Subcutaneous adipose tissue (tissue), 4 donors: ENCODE measurements around the gene KIF16B. TPM values are rescaled to one million over a fixed set of nuclear protein-coding genes. Genes with fewer than 3 reads are reported as not detected.

Experiments used
- total RNA-seq, 4 donors: library from RNA; depleted of rRNA; stranded (reverse); fragments of >200 nt; gene quantifications; one replicate each; pipeline ENCODE4 v1.1.0, GENCODE V29; 2016
- TF ChIP-seq, protein P1 (sequence below): fragments of 450-650 bp; IDR thresholded peaks from one replicate; pipeline ENCODE4 v1.5.1; 2016; ENCODE audit warnings: low read depth, mild to moderate bottlenecking, control low read depth, antibody characterized with exemption, moderate library complexity

The KIF16B gene
- total RNA-seq, 4 donors from 2014 or later = 20.0 to 39.1 (median 26.6) TPM

DNA sequence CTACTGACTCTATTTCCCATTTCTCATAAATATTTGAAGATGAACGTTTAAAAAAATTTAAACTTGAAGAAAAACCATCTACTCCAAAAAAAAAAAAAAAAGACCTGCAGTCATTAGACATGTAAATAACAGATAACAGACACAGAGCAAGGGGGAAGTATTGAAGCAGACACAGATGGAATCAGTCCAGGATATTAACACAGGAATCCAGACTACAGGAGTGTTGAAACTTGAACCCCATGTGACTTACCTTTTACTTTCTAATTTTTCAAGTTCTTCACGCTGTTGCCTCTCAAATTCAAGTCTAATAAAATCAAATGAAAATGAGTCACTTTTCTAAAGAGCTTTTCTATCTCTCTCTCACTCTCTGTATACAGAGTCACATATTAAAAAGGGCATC lies 191.8 kb downstream of the KIF16B start:
- TF ChIP-seq, protein P1, sequence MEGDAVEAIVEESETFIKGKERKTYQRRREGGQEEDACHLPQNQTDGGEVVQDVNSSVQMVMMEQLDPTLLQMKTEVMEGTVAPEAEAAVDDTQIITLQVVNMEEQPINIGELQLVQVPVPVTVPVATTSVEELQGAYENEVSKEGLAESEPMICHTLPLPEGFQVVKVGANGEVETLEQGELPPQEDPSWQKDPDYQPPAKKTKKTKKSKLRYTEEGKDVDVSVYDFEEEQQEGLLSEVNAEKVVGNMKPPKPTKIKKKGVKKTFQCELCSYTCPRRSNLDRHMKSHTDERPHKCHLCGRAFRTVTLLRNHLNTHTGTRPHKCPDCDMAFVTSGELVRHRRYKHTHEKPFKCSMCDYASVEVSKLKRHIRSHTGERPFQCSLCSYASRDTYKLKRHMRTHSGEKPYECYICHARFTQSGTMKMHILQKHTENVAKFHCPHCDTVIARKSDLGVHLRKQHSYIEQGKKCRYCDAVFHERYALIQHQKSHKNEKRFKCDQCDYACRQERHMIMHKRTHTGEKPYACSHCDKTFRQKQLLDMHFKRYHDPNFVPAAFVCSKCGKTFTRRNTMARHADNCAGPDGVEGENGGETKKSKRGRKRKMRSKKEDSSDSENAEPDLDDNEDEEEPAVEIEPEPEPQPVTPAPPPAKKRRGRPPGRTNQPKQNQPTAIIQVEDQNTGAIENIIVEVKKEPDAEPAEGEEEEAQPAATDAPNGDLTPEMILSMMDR = no peak

DNA sequence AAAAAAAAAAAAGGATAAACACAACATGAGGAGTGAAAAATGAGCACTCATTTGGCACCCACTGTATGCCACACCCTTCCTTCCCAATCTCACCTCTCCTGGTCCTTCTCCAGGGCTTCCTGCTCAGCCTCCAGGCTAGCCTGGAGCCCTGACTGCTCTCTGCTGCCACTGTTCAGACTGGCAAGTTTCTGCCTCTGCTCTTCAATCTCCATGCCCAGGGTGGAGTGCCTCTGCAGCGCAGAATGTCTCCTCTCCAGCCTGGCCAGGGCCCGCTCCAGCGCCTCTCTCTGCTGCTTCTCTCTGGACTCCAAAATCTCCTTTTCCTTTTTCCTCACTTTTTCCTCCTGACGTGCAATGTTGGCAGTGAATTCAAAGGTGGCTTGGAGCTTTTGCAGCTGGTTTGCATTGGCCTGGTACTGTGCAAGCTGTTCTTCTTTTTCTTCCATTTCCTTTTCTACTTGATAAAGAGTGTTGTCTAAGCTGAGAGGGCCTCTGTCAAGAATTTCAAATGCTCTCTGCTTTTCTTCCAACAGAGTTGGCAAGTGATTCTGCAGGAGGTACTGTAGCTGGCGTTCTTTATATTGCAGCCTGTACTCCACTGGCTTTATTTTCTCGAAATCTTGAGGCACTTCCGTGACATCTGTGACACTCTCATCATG lies 194.4 kb downstream of the KIF16B start:
- TF ChIP-seq, protein P1 = no peak

DNA sequence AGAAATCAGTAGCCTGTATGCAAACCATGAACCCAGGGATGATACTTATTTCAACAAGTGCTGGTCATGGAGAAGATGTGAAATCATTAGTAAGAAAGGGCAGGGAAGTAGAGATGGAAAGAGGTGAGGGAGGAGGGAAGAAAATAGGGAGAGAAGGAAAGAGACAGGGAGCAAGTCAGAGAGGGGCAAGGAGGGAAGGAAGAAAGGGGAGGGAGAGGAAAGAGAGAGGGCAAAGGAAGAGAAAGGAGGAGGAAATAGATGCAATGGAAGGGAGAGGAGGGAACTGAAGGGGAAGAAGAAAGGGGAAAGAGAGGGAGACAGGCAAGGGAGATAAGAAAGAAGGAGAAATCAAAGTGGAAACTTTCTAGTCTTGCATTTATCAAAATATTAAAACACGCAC lies 195.1 kb downstream of the KIF16B start:
- TF ChIP-seq, protein P1 = no peak

DNA sequence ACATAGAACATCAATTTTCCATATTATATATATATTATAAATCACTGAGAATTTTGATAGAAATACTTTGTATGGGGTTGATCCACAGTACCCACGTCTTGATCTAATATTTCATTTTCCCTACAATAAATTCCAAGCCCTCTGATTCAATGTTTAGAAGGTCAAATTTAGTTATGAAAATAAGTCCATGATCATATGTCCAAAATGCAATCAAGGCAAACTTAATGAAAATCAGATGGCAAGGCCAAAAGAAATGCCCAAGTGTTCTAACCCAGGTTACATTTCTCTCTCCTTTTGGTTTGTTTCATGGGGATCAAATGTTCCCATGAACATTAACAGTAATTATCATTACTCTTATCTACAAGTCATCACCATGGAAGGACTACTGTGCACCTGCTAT lies 203.8 kb downstream of the KIF16B start:
- TF ChIP-seq, protein P1 = no peak

DNA sequence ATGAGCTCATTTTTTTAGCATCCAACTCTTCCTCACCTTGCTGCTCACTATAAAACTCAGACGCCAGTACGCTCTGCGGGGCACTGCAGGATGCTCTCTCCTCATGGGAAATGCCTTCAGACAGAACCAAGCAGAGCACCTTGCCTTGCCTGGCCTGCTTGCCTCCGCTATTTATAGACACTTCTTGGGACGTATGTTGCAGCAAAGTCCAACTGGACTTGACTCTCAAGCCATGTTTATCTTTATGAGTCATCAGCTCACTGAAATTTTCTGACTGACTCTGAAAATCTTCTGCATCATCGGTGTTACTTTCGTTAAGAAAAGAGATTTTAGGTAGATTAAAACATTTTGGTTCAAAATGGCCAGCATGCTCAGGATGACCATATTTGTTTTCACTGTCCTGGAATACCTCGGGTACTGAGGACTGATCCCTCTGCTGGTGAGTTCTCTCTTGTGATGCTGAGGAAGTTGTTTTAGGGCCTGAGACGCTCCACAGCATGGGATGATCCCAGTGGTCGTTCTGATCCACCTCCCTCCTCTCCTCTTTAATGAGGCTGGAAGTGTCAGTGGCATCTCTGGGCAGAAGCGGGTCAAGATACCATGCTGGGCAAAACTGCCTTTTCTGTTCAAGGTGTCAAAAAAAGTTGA lies 204.5 kb downstream of the KIF16B start:
- TF ChIP-seq, protein P1 = no peak

DNA sequence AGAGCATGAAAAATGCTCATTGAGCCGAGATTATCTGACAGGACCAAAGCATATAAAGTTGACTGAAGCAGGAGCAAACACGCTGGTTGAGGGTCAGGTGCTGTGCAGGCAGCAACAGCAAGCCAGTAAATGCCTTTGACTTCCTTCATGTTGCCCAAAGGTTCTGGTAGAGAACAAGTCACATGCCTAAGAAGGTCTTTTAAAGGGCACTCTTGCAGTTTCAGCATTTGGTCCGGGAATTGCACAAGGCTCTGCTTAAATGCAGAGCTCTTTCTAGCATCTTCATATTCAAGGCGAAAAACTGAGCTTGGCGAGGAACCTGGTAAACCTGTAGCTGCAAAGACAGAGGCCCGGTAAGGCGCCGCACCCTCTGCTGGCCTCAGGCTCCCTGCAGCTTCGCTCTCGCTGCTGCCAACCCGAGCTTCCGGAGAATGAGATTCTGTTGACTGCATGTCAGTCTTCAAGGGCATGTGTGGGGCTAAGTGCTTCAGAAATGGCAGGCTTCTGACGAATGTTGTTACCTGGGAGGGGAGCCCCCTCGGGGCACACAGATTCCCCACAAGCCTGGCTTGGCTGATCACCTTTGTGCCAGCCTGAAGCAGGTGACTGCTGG lies 205.2 kb downstream of the KIF16B start:
- TF ChIP-seq, protein P1 = no peak

DNA sequence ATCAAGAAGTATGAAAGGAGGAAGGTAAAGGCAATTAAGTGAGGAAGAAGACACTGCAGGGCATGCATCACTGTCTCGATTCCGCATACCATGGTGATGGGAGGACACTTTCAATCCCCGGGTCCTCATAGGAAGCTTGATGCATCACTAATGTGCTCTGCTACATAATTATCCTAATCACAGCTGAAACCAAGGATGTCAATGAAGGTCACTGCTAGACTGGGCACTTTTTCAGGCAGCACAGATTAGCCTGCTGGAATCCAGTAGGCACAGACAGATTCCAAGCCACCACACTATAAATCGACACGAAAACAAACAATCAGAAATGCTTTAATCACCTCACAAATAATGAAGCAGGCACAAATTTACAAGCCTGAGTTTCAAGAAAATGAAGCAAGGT lies 206.7 kb downstream of the KIF16B start:
- TF ChIP-seq, protein P1 = no peak
